SK-N-SH (cell line): ENCODE measurements around the gene SPRYD4. TPM values are rescaled to one million over a fixed set of nuclear protein-coding genes. Genes with fewer than 3 reads are reported as not detected.

Source experiments
- CTCF ChIA-PET: fragments of 300-600, 350-600 bp; formaldehyde crosslinking; extraction: SDS; loops from one replicate; lab custom pipeline; 2021; lab: Yijun Ruan, JAX
- POLR2A ChIA-PET: fragments of 350-600 bp; sonication (Branson Sonifier 250); formaldehyde crosslinking; extraction: SDS; loops from one replicate; lab custom pipeline; 2020; ENCODE audit warnings: antibody characterized with exemption, inconsistent platforms; lab: Yijun Ruan, JAX
- DNase-seq: peaks from one replicate; pipeline ENCODE4 v3.0.0; 2012
- H2AFZ ChIP-seq: fragments of 200-600 bp; sonication (generic); 2 replicates; pipeline ENCODE4 v1.8.1; 2016; ENCODE audit warnings: antibody characterized with exemption, mild to moderate bottlenecking, low read depth
- H3F3A ChIP-seq: fragments of 200-600 bp; sonication (generic); replicated peaks from 2 replicates; pipeline ENCODE3; 2016; ENCODE audit warnings: antibody characterized with exemption, mild to moderate bottlenecking; ENCODE audit not compliant: insufficient read depth
- H3K27ac ChIP-seq, 2 experiments: fragments of 200-500 bp in 1 of 2; fragments of 200-600 bp in 1 of 2; sonication (Bioruptor generic) in 1 of 2; sonication (generic), shearing (Covaris generic) in 1 of 2; 2 replicates each; pipeline versions ENCODE4 v1.5.1 to v1.6.1; 2014 to 2016; ENCODE audit warnings: low read depth in 2 of 2, inconsistent platforms in 1 of 2, low read length in 1 of 2, mild to moderate bottlenecking in 1 of 2, mixed read lengths in 1 of 2
- H3K27me3 ChIP-seq: fragments of 200-600 bp; sonication (generic), shearing (Covaris generic); 2 replicates; pipeline ENCODE4 v1.6.1; 2016; ENCODE audit warnings: mixed run types; ENCODE audit not compliant: insufficient read depth
- H3K36me3 ChIP-seq, 2 experiments: fragments of 200-500 bp in 1 of 2; fragments of 200-600 bp in 1 of 2; sonication (Bioruptor generic) in 1 of 2; sonication (generic) in 1 of 2; replicated peaks in 1 of 2; 2 replicates each; pipeline versions ENCODE3 to v1.5.1; 2014 to 2016; ENCODE audit warnings: low read length in 1 of 2, mild to moderate bottlenecking in 1 of 2; ENCODE audit not compliant: insufficient read depth in 2 of 2, control insufficient read depth in 1 of 2
- H3K4me1 ChIP-seq, 2 experiments: fragments of 200-500 bp in 1 of 2; fragments of 200-600 bp in 1 of 2; sonication (Bioruptor generic) in 1 of 2; sonication (generic), shearing (Covaris generic) in 1 of 2; 2 replicates each; pipeline versions ENCODE4 v1.5.1 to v1.6.1; 2014 to 2016; ENCODE audit warnings: low read depth in 1 of 2, low read length in 1 of 2, mixed run types in 1 of 2; ENCODE audit not compliant: insufficient read depth in 2 of 2, control insufficient read depth in 1 of 2
- H3K4me2 ChIP-seq: fragments of 200-600 bp; sonication (generic), shearing (Covaris generic); 2 replicates; pipeline ENCODE4 v1.6.1; 2017; ENCODE audit warnings: mixed run types
- H3K4me3 ChIP-seq, 2 experiments: fragments of 200-500 bp in 1 of 2; fragments of 200-600 bp in 1 of 2; sonication (Bioruptor generic) in 1 of 2; sonication (generic), shearing (Covaris generic) in 1 of 2; 2 replicates each; pipeline versions ENCODE4 v1.5.1 to v1.8.1; 2014 to 2016; ENCODE audit warnings: low read depth in 2 of 2, inconsistent platforms in 1 of 2, low read length in 1 of 2, mild to moderate bottlenecking in 1 of 2, mixed read lengths in 1 of 2, moderate library complexity in 1 of 2
- H3K79me2 ChIP-seq: fragments of 200-600 bp; sonication (generic); 2 replicates; pipeline ENCODE4 v1.8.1; 2017; ENCODE audit warnings: mild to moderate bottlenecking; ENCODE audit not compliant: insufficient read depth
- H3K9ac ChIP-seq: fragments of 200-600 bp; sonication (generic); 2 replicates; pipeline ENCODE4 v1.6.1; 2017; ENCODE audit warnings: mixed run types
- H3K9me2 ChIP-seq: fragments of 200-600 bp; sonication (generic); 2 replicates; pipeline ENCODE4 v1.6.1; 2017; ENCODE audit warnings: mixed run types
- H3K9me3 ChIP-seq: fragments of 200-600 bp; sonication (generic); 2 replicates; pipeline ENCODE4 v1.6.1; 2017; ENCODE audit warnings: mixed run types, mild to moderate bottlenecking, moderate library complexity
- H4K20me1 ChIP-seq: fragments of 200-600 bp; sonication (generic); 2 replicates; pipeline ENCODE4 v1.6.1; 2017; ENCODE audit warnings: mild to moderate bottlenecking, mixed run types; ENCODE audit not compliant: insufficient read depth
- CTCF ChIP-seq: fragments of 200-600 bp; sonication (generic); IDR thresholded peaks from 2 replicates; pipeline ENCODE4 v1.6.1; 2017; ENCODE audit warnings: antibody characterized with exemption, mild to moderate bottlenecking, moderate library complexity
- ELF1 ChIP-seq: IDR thresholded peaks from 2 replicates; pipeline ENCODE4 v1.4.0; 2012
- EZH2phosphoT487 ChIP-seq: fragments of 200-600 bp; sonication (generic); IDR thresholded peaks from 2 replicates; pipeline ENCODE4 v1.6.1; 2017; ENCODE audit warnings: low read depth, mixed run types, mild to moderate bottlenecking, antibody characterized with exemption, moderate library complexity, borderline replicate concordance
- FOSL2 ChIP-seq: IDR thresholded peaks from 2 replicates; pipeline ENCODE4 v1.4.0; 2012; ENCODE audit warnings: low read depth, mild to moderate bottlenecking, moderate library complexity, borderline replicate concordance
- GABPA ChIP-seq: IDR thresholded peaks from 2 replicates; pipeline ENCODE4 v1.4.0; 2012; ENCODE audit warnings: low read depth, mild to moderate bottlenecking
- MAX ChIP-seq: IDR thresholded peaks from 2 replicates; pipeline ENCODE4 v1.4.0; 2012; ENCODE audit warnings: low read depth
- NFIC ChIP-seq: IDR thresholded peaks from 2 replicates; pipeline ENCODE4 v1.4.0; 2012; ENCODE audit warnings: borderline replicate concordance
- NRF1 ChIP-seq: IDR thresholded peaks from 2 replicates; pipeline ENCODE4 v1.6.1; 2012; ENCODE audit warnings: low read depth, mild to moderate bottlenecking, low read length
- PBX3 ChIP-seq: IDR thresholded peaks from 2 replicates; pipeline ENCODE4; 2012
- POLR2AphosphoS5 ChIP-seq: IDR thresholded peaks from 2 replicates; pipeline ENCODE4 v1.6.1; 2012; ENCODE audit warnings: low read depth, low read length
- RAD21 ChIP-seq: IDR thresholded peaks from 2 replicates; pipeline ENCODE4 v1.6.1; 2012; ENCODE audit warnings: mild to moderate bottlenecking, low read length
- TAF1 ChIP-seq: IDR thresholded peaks from 2 replicates; pipeline ENCODE4 v1.6.1; 2012; ENCODE audit warnings: low read depth, mild to moderate bottlenecking, low read length, moderate library complexity, borderline replicate concordance
- TCF12 ChIP-seq: IDR thresholded peaks from 2 replicates; pipeline ENCODE4 v1.4.0; 2012
- USF1 ChIP-seq: IDR thresholded peaks from 2 replicates; pipeline ENCODE4 v1.4.0; 2012; ENCODE audit warnings: low read depth, borderline replicate concordance
- USF2 ChIP-seq: fragments of 150-350 bp; IDR thresholded peaks from 2 replicates; pipeline ENCODE4 v1.6.1; 2017; ENCODE audit warnings: antibody characterized with exemption, low read length, low read depth, borderline replicate concordance
- ZBTB33 ChIP-seq: IDR thresholded peaks from 2 replicates; pipeline ENCODE4 v1.4.0; 2012; ENCODE audit warnings: low read depth, borderline replicate concordance
- WGBS: methylation state at CpG from one replicate; pipeline ENCODE4 v1.1.6; 2017; ENCODE audit warnings: low lambda C conversion rate; 5-methylcytosine and 5-hydroxymethylcytosine counted together
- polyA plus RNA-seq, 3 experiments: library from polyadenylated mRNA; depleted of rRNA; stranded (reverse); fragments of >200 nt; gene quantifications; 2 replicates each; pipeline ENCODE4 v1.2.3, GENCODE V29; 2012

The SPRYD4 gene
- polyA plus RNA-seq, 1 of the 3 experiments (the other 2 are of a cell fraction), result 2.6 TPM

GRCh38 chr12:56476972-56477432 lies 8.6 kb downstream of the SPRYD4 start:
- CTCF ChIA-PET, result interaction anchor here (0.9 kb wide), 1 partner anchor 8 kb away, joined by 3 read pairs; the partner anchor contains the start of gene SPRYD4

GRCh38 chr12:56477521-56478225 lies 9.3 kb downstream of the SPRYD4 start:
- 92% methylated on average over 3 of the region's 6 CpGs for WGBS
- H3K27ac ChIP-seq, result no peak overlapping the region
- H3K27me3 ChIP-seq, result no peaks in the 10 kb centered on the region
- no peaks in the 10 kb centered on the region for H3K79me2 ChIP-seq
- H3K4me3 ChIP-seq, result no peak overlapping the region
- no peaks in the 10 kb centered on the region for H4K20me1 ChIP-seq
- POLR2A ChIA-PET, result interaction anchor here (0.5 kb wide), 1 partner anchor 977 kb away, joined by 4 read pairs; the partner anchor contains the start of gene INHBE
- no peaks in the 10 kb centered on the region for H3K9me2 ChIP-seq
- H3K4me2 ChIP-seq, result no peak overlapping the region
- CTCF ChIA-PET, result interaction anchor here (0.9 kb wide), 1 partner anchor 9 kb away, joined by 3 read pairs; the partner anchor contains the start of gene SPRYD4
- H2AFZ ChIP-seq, result no peak overlapping the region
- no peaks in the 10 kb centered on the region for H3F3A ChIP-seq
- H3K9ac ChIP-seq, result no peak overlapping the region
- H3K36me3 ChIP-seq, result peaks cover 5 to 6% of the 10 kb centered on the region in 2 experiments
- no peaks in the 10 kb centered on the region; a peak in 1 of 4 replicates for H3K4me1 ChIP-seq
- DNase-seq, result no peak
- H3K9me3 ChIP-seq, result no peaks in the 10 kb centered on the region
- no peak for TF ChIP-seq NFIC
- no peak for TF ChIP-seq USF1
- no peak for TF ChIP-seq CTCF
- TF ChIP-seq POLR2AphosphoS5, result no peak
- TF ChIP-seq EZH2phosphoT487, result no peak
- no peak for TF ChIP-seq NRF1
- TF ChIP-seq USF2, result no peak
- TF ChIP-seq FOSL2, result no peak
- TF ChIP-seq ELF1, result no peak
- TF ChIP-seq TCF12, result no peak

More at GRCh38 chr12:56476972-56477432, 8.6 kb downstream of the SPRYD4 start:
- 100% methylated on average over 1 of the region's 1 CpG for WGBS
- Histone ChIP-seq H4K20me1 (no peaks in the 10 kb centered on the region), H3K27me3 (no peaks in the 10 kb centered on the region), H3K9me2 (no peaks in the 10 kb centered on the region), H2AFZ (no peak overlapping the region), H3K79me2 (no peaks in the 10 kb centered on the region), H3K9ac (no peak overlapping the region), H3F3A (no peaks in the 10 kb centered on the region), H3K36me3 (peaks cover 6 to 12% of the 10 kb centered on the region in 2 experiments), H3K4me1 (no peaks in the 10 kb centered on the region; a peak in 1 of 4 replicates), H3K27ac (no peak overlapping the region), H3K4me2 (no peak overlapping the region), H3K4me3 (no peak overlapping the region), H3K9me3 (no peaks in the 10 kb centered on the region)
- DNase-seq, result no peak
- POLR2A ChIA-PET, result no interaction called here
- TF ChIP-seq RAD21 (no peak), MAX (no peak), ZBTB33 (no peak), TAF1 (no peak), TCF12 (no peak), GABPA (no peak), PBX3 (no peak)
